ENCODE results near the gene FADS1.

The FADS1 gene

DNA sequence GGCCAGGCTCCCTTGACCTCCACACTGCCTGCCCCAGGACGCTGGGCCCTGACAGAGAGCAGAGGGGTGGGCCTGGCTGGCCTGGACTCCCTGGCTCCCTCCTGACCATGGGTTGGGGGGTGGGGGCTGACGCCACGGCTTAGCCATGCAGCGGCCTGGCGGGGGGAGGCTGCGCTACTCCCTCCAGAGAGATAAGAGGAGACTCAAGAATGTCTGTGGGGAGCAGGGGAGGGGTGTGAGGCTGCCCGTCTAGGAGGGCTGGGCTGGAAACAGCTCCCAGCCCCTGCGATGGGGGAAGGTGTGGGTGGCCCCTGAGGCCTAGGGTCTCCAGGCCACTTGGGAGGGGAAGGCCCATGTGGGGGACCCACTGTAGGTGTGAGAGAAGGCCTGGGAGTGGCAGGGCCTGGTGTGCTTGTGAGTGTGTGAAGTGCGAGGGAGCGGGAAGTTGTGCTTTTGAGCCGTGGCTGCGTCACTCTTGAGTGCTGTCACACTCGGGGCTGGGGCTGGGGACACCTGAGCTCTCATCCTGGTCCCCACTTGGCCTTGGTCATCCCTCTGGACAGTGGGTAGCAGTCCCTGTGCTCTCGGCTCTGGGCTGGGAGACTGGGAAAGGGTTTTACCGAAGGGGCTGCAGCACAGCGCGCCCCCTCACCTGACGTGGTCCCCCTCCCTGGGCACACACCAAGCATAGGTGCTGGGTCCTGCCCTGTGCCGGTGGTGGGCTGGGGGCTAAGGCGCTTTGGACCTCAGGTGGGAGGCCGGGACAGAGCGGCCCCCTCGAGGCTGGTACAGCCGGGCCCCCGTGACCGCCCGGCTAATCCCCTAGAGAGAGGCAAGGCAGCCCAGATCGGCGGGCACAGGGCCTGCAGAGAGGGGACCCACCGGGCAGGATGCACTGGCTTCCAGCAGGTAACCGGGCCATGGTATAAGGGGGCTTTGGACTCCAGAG lies 62.0 kb downstream of the FADS1 start:
- TF ChIP-seq, protein P1, sequence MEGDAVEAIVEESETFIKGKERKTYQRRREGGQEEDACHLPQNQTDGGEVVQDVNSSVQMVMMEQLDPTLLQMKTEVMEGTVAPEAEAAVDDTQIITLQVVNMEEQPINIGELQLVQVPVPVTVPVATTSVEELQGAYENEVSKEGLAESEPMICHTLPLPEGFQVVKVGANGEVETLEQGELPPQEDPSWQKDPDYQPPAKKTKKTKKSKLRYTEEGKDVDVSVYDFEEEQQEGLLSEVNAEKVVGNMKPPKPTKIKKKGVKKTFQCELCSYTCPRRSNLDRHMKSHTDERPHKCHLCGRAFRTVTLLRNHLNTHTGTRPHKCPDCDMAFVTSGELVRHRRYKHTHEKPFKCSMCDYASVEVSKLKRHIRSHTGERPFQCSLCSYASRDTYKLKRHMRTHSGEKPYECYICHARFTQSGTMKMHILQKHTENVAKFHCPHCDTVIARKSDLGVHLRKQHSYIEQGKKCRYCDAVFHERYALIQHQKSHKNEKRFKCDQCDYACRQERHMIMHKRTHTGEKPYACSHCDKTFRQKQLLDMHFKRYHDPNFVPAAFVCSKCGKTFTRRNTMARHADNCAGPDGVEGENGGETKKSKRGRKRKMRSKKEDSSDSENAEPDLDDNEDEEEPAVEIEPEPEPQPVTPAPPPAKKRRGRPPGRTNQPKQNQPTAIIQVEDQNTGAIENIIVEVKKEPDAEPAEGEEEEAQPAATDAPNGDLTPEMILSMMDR (IDR thresholded peaks at IDR 0.05; ENCODE audit: control insufficient read depth, insufficient read depth, low read depth, low read length, missing control alignments): no peak
- no peak for DNase-seq (ENCODE audit: low read depth)

GRCh38 chr11:61753672-61754071 lies 63.1 kb downstream of the FADS1 start:
- TF ChIP-seq, protein P1 (IDR thresholded peaks at IDR 0.05; ENCODE audit: control insufficient read depth, insufficient read depth, low read depth, low read length, missing control alignments): no peak
- no peak overlapping the region for H3K4me3 ChIP-seq (ENCODE audit: control insufficient read depth, low read depth, low read length)

More for the DNA sequence above, 62.0 kb downstream of the FADS1 start:
- no peak overlapping the region for H3K4me3 ChIP-seq (ENCODE audit: control insufficient read depth, low read depth, low read length)

DNA sequence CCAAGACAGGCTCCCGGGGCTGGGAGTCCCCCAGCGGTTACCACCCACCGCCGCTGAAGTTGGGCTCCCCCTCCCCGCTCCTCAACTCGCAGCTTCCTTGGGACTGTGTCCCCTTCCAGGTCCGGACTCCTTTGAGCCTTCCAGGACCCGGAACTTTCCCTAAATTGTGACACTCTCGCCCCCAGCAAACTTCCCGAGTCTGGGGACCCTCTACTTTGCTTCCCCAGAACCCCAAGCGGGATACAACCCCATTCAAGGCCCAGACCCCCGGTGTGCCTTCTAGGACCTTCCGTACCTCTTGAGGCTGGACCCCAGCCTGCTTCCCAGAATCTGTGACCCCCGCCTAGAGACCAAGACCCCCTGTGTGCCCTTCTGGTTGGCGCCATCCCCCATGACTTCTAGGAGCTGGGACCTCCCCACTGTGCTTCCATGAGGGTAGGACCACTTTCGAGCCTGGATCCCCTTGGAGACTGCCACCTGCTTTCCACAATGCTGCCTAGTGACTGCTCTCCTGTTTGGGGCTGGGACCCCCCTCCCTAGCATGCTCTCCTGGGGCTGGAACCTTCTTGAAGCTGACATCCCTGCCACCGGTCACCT lies 63.8 kb downstream of the FADS1 start:
- H3K4me3 ChIP-seq (ENCODE audit: control insufficient read depth, low read depth, low read length): peak overlapping the region; percentile 42
- TF ChIP-seq, protein P1 (IDR thresholded peaks at IDR 0.05; ENCODE audit: control insufficient read depth, insufficient read depth, low read depth, low read length, missing control alignments): no peak
- DNase-seq (ENCODE audit: low read depth): no peak

More at GRCh38 chr11:61753672-61754071, 63.1 kb downstream of the FADS1 start:
- DNase-seq (ENCODE audit: low read depth): no peak

GRCh38 chr11:61752117-61752924 lies 64.5 kb downstream of the FADS1 start, which contains the start of gene MYRF:
MYRF (plus strand) TSS chr11:61752636; CDS start chr11:61752745, 109 bp downstream.
- DNase-seq (ENCODE audit: low read depth): no peak
- peak within 1 kb of the TSS; percentile 42 for H3K4me3 ChIP-seq (ENCODE audit: control insufficient read depth, low read depth, low read length)
- TF ChIP-seq, protein P1 (IDR thresholded peaks at IDR 0.05; ENCODE audit: control insufficient read depth, insufficient read depth, low read depth, low read length, missing control alignments): peak; percentile 38

- DNase-seq (ENCODE audit: low read depth): no peak
- no peak overlapping the region for H3K4me3 ChIP-seq (ENCODE audit: control insufficient read depth, low read depth, low read length)
- TF ChIP-seq, protein P1 (IDR thresholded peaks at IDR 0.05; ENCODE audit: control insufficient read depth, insufficient read depth, low read depth, low read length, missing control alignments): no peak
These were observed 65.4 kb downstream of the FADS1 start for GRCh38 chr11:61751384-61751783.

- TF ChIP-seq, protein P1 (IDR thresholded peaks at IDR 0.05; ENCODE audit: control insufficient read depth, insufficient read depth, low read depth, low read length, missing control alignments): no peak
- H3K4me3 ChIP-seq (ENCODE audit: control insufficient read depth, low read depth, low read length): no peak overlapping the region
- DNase-seq (ENCODE audit: low read depth): no peak
These were observed 66.1 kb downstream of the FADS1 start for GRCh38 chr11:61750631-61751273.
